ENCODE measurements around the gene CCDC141.
"Not testable (repeated sequence)": the region's sequence is repeated elsewhere in the genome, so short reads cannot be mapped to it uniquely, and the experiment has no call there.

Gene CCDC141

DNA sequence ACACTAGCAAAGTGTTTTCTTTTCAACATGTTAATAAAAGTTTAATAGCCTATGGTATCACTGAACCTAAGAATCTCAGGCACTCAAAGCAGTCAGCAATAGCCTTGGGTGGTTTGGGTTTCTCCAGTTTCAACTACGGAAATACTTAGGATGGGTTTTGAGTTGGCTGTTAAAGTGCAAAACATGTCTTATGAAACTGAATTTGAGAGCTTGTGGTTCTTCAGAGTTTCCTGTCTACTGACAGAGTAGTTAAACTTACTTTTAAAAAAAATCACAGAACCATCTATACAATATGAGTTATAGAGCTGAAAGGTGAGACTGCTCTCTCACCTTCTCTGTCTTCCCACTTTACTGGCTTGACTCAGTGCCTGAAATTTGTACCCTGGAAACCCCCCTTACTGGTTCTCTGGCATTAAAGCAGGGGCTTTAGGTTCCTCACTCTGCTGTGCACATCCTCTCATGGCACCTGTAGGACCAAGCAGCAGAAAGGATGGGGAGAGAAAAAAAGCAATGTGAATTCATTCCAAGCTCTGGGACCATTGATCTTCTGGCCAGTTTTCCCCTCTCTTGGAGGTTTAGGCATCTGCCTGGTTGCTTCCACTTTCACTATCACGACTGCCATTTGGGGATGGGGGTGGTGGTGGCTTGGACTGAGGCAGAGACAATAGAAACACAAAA is 18.1 kb downstream of the CCDC141 start:
- no peak for DNase-seq

DNA sequence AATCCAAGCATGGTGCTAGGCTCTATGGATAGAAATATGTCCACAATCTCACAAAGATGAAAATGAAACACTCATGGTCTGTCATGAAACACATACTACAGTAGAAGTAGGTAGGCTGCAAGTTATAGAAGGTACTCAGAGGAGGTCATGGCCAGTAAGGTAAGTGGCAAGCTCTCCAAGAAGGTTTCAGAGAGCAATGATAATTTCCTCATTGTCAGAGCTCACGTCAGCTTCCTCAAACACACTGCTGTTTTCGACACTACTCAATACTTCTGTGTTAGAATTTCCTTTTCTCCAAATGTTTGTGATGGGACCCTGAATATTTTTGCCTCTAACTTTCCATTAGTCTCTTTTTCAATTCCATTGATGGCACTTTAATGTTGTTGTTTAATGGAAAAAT is 25.5 kb downstream of the CCDC141 start:
- no peak for DNase-seq

DNA sequence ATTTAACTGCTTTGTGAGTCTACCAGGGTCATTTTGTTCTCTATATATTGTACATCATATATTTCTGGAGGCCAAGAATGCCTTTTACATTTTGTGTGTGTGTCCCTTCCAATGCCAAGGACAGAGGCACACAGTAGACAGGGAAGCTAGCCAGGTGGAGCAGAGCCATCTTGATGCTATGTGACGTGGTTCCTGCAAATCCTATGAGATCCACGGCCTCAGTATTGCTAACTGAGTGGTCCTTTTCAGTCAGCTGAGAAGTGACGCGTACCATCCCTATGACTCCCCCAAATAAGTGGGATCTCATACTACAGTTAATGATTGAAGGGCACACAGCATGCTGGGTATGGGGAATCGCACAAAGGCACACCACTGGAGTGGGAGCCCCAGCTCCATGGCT is 27.3 kb downstream of the CCDC141 start:
- DNase-seq: no peak

DNA sequence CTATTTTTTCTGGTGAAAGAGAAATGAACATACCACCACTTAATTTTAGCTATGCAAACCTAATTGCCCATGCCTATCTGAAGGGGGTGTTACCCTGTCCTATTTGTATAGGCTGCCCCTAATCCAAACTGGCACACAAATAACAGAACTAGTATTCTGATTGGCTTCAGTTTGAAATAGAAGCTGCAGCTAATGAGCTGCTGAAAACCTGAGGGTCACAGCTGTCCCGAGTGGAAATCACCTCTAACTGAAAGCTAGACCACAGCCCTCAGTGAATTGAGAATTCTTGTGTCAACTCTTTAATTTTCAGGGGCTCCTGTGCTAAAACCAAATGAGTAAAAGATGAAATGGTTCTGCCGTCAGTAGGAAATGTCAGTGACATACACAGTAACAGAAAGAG is 28.7 kb downstream of the CCDC141 start:
- no peak for DNase-seq

DNA sequence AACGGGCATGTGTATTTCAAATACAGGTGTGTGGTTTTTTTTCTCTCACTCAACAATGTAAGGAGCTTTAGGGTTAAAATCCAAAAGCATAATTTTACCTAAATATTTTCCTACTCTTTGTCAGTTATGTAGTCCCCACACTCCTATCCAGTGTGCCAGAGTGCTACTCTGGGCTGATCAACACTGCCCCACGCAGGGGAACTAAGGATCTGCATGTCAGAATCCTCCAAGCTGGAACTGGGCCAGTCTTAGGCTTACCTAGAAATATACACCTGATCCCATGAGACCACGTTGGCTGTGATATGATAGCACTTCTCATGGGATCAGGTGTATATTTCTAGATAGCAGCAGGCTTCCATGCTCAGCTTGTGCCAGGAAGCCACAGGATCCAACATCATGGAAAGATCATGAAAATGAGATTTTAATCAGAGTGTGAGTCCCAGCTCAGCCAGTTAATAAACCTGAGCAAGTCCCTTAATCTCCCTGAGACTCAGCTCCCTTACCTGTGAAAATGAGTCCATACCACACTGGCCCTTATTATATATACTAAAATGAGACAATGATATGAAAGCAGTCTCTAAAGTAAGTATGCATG is 29.7 kb downstream of the CCDC141 start:
- DNase-seq: peak; percentile 1

DNA sequence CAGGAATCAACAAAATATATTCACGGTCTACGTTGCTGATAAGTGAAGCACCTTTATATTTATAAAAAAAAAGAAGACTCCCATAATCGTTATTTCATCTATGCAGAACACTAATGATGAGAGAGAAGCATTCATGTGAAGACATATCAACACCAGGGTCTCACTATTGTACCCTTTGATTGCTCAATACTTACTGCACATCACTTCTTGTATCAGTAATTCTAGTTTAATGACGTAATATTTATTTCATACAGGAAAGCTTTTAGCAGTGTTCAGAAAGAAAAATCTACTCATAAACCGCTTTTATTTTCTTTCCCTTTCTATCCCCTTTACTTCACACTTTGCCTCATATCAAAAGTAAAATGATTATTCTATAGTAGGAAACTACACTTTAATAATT is 30.7 kb downstream of the CCDC141 start:
- no peak for DNase-seq

DNA sequence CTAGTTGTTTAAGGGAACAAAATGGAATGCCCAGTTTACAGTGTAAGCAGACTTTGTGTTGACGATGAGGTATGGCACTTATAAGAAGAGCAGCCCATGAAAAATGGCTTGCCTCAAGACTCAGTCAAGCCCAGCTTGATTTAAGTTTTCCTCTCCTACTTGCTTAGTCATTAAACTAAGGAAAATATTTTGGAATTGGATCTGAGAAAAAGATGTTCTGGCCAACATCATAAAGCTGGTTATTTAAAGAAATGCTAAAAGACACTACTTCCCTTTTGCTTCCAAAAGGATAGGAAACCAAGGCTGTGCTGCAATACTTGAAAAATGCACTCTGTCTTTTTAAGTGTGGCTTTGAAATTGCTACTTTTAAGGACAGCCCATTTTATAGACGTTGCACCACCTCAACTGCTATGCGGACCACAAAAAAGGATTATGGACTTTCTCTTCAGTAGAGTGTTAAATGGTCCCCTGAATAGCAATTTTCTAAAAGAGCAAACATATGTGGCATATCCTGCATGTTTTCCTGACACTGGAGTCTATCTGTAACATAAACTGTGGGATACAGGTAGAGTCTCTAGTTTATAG is 32.1 kb downstream of the CCDC141 start:
- no peak for DNase-seq

DNA sequence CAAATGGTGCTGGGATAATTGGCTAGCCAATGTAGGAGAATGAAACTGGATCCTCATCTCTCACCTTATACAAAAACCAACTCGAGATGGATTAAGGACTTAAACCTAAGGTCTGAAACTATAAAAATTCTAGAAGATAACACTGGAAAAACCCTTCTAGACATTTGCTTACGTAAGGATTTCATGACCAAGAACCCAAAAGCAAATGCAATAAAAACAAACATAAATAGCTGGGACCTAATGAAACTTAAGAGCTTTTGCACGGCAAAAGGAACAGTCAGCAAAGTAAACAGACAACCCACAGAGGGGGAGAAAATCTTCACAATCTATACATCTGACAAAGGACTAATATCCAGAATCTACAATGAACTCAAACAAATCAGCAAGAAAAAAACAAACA is 35.7 kb downstream of the CCDC141 start:
- not testable (repeated sequence) for DNase-seq

DNA sequence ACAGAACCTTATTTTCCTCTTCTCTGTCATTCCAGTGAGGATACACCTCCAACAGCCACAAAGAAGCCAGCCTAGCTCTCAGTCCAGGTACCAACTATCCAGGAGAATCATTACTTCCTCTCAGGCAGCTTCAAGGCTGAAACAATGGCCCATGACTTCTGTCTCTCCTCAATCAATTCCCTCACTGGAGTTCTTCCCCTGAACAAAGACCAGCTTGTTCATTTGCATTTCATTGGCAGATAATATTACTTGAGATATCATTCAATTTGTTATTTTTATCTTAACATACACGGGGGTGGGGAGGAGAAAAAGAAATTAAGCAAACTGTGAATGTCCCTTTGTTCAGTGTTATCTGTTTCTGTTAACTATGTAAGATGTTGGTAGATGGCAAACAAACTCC is 44.0 kb downstream of the CCDC141 start:
- no peak for DNase-seq

DNA sequence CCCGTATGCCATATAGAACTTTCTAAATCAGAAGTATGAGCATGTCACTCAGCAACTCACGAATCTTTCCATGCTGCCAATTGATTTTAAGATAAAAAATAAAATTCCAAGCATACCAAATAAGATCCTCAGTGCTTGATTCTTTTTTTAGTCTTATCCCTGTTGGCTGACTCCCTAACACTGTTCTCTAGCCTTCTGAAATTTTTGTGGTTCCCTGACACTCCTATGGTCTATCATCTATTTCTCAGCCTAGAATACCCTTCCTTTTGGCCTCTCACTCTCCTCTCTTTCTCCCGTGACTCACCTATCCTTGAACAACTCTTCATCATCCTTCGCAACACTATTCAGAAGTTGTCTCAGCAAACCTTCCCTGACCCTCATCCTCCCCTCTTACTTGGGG is 50.5 kb downstream of the CCDC141 start:
- no peak for DNase-seq

DNA sequence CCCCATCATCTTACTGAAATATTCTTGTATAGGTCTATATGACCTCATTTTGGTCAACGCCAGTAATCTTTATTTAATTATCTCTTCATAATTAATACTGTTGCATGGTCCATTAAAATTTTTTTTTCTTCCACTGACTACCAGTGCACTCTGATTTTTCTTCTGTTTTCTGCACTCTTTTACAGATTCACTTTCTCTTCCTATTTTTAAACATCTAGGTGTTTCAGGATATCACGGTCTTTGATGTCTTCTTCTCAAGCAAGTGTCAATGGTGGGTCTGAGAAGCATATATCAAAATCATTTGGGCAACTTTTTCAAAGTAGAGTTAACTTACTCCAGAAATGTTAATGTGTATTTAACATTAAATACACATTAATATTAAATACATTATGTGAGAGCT is 51.4 kb downstream of the CCDC141 start:
- no peak for DNase-seq

DNA sequence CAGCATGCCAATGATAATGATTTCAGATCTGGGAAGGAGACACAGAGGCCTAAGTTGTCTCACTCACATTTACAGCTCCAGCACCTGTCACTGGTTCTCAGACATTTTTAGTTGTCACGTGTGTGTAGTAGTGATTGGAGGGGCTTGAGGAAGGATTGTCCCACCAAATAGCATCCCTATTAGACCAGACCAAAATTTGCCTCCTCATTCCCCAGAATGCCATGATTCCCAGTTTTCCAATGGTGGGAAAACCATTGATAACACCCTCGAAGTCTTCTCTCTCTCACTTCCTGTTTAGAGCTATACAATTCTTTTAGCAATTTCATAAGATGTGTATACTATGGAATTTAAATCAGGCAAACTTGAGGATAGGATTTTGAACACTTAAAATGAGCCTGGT is 52.5 kb downstream of the CCDC141 start:
- DNase-seq: no peak

DNA sequence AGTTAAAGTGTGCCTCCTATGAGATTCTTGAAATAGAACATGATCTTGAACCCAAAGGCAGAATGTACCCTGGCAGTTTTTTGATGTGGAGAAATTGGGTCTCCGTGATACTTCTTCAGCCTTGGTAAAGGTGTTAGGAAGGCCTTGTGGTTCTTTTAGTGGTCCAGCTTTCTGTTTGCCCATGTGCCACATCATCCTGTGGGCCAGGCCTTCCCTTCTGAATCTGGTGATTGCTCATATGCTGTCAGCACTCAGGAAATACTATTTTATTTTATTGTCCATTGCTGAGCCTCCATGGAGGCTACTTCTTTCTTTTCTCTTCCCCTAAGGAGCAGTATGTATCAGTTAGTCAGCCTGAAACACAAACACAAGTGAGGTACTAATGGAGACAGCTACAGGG is 52.9 kb downstream of the CCDC141 start:
- no peak for DNase-seq

DNA sequence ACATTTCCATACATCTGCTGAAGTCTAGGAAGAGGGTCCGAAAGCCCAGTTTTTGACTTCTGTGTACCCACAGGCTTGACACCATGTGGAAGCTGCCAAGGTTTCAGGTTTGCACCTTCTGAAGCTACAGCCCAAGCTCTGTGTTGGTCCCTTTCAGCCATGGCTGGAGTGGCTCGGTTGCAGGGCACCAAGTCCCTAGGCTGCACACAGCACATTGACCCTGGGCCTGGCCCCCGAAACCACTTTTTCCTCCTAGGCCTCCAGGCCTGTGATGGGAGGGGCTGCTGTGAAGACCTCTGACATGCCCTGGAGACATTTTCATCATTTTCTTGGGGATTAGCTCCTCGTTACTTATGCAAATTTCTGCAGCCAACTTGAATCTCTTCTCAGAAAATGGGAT is 55.7 kb downstream of the CCDC141 start:
- no peak for DNase-seq

DNA sequence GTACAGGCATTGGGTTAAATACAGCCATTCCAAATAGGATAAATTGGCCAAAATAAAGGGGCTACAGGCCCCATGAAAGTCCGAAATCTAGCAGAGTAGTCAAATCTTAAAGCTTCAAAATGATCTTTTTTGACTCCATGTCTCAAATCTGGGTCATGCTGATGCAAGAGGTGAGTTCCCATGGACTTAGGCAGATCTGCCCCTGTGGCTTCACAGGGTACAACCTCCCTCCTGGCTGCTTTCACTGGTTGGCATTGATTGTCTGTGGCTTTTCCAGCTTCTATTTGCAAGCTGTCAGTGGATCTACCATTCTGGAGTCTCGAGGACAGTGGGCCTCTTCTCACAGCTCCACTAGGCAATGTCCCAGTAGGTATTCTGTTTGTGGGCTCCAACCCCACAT is 56.1 kb downstream of the CCDC141 start:
- no peak for DNase-seq

DNA sequence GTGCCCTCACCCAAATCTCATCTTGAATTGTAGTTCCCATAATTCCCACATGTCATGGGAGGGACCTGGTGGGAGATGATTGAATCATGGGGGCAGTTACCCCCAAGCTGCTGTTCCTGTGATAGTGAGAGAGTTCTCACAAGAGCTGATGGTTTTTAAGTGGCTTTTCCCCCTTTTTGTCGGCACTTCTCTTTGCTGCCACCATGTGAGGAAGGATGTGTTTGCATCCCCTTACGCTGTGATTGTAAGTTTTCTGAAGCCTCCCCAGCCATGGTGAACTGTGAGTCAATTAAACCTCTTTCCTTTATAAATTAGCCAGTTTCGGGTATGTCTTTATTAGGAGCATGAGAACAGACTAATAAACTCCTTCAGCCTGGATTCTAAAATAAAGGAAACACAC is 57.2 kb downstream of the CCDC141 start:
- not testable (repeated sequence) for DNase-seq

DNA sequence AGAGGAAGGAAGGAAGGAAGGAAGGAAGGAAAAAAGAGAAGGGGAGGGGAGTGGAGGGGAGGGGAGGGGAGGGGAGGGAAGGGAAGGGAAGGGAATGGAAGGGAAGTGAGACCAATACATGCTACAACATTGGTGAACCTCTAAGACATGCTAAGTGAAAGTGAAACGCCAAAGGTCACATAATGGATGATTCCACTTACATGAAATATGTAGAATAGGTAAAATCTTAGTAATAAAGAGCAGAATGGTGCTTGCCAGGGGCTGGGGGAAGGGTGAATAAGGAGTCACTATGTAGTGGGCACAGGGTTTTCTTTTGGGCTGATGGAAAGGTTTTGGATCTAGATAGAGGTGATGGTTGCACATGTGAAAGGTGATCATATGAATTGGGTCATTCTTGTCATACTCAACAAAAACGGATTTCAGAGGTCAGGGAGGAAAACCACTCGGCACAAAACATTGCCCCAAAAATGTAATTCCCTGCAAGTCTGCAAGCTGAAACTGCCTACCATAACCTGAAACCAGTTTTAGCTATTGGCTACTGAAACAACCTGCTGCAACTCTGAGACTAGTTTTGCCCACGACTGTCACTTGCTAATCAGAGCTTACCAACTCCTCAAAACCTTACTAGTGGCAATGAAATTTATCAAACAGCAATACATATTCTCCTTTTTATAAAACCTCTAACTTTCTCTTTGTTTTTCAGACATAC is 59.2 kb downstream of the CCDC141 start:
- DNase-seq: no peak

DNA sequence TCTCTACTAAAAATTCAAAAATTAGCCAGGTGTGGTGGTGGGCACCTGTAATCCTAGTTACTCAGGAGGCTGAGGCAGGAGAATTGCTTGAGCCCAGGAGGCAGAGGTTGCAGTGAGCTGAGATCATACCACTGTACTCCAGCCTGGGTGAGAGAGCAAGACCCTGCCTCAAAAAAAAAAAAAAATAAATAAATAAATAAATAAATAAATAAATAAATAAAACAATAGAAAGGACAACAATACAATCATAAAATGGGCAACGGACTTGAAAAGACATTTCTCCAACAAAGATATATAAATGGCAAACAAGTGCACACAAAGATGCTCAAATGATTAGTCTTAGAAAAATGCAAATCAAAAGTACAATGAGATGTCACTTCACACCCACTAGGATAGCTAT is 60.5 kb downstream of the CCDC141 start:
- not testable (repeated sequence) for DNase-seq

DNA sequence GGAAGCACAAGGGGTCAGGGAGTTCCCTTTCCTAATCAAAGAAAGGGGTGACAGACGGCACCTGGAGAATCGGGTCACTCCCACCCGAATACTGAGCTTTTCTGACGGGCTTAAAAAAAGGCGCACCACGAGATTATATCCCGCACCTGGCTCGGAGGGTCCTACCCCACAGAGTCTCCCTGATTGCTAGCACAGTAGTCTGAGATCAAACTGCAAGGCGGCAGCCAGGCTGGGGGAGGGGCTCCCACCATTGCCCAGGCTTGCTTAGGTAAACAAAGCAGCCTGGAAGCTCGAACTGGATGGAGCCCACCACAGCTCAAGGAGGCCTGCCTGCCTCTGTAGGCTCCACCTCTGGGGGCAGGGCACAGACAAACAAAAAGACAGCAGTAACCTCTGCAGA is 67.3 kb downstream of the CCDC141 start:
- not testable (repeated sequence) for DNase-seq

DNA sequence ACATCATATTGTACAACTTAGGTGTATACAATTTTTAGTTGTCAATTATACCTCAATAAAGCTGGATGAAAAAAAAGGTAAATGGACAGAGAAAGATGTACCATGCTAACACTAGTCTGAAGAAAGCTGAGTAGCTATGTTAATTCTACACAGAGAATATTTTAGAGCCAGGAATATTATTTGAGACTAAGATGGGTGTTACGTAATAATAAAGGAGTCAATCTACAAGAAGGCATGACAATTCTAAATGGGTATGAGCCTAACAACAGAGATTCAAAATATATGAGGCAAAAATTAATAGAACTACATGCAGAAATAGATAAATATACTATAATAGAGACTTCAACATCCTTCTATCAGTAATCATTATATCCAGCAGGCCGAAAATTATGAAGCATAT is 69.1 kb downstream of the CCDC141 start:
- no peak for DNase-seq

DNA sequence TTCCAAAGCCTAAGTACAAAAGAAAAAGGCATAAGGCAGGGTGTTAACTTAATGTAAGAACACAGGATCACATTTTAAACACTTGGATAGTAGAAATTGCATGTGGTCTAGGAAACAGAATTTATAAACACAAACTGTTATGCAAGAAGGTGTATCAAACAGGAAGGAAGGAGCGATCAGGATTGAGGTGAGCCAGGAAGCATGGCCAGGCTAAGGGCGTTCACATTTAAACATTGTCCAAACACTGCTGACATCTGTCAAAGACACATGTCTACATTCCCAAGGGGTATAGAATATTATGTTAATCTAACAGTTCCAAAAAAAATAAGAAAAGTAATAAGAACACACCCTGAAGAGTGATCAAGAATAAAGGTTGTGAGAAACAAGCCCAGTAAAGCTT is 71.3 kb downstream of the CCDC141 start:
- DNase-seq: no peak

DNA sequence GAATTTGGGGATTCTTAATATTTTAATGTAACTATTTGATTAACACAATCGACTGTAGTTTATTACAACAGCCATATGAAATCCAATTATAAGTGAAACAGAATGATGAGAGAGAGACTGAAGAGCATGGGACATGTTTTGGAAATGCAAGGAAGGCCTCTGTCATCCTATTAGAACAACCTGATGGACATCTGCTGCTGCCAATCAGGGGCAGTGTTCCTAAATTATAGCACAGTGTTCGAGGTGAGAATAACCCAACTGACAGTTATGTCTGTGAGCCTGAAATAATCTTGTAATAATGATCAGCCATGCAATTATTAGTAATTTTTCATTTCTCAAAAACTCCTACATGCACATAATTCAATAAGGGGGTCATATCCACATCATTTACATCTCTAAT is 73.6 kb downstream of the CCDC141 start:
- DNase-seq: no peak

DNA sequence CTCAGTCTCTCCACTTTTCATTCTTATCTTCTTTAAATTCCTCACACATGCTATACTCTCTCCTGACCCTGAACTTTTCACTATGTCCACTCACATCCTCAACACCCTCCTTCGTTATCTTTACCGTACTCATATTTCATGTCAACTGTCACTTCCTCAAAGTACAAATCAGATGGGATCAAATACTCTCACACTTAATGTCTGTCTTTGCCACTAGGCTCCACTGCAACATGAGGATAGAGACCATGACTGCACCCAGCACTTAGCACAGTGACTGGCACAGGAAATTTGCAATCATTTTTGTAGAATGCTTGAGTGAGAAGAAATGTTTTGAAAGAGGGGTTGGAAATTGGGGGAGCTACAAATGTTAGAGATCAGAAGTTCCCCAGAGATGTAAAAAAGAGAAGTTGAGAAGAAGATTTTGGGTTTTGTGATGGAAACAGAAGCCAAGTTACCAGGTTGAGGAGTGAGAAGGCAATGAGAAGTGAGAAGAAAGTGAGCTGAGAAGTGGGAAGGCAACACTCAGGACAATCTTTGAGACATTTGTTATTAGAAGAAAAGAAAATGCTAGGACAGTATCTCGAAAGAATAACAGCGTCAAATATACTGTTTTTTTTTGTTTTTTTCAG is 87.0 kb downstream of the CCDC141 start:
- no peak for DNase-seq

DNA sequence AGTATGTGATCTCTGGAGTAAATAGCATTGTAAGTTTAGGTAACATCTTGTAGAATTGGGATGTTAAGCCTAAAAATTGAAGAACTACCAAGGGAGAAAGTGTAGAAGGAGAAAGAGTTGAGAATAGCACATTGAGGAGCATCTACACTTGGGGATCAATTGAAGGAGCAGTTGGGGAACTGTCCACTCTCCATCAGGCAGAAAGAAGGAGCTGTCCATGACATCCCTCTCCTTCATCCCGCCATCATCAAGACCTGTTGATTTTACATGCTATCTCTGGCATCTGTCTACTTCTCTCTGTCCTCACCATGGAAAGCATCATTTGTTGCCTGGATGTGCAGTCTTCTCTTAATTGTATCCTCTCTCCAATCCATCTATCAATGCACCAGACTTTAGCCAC is 87.8 kb downstream of the CCDC141 start:
- no peak for DNase-seq

All from T-helper 9 cell (primary cell).